Measurements from ENCODE around the gene RNF113A. TPM values are rescaled to one million over a fixed set of nuclear protein-coding genes. Genes with fewer than 3 reads are reported as not detected.

Gene RNF113A
- total RNA-seq, 3 donors from 2014 or later: 12.5 to 14.1 (median 13.5) TPM

DNA sequence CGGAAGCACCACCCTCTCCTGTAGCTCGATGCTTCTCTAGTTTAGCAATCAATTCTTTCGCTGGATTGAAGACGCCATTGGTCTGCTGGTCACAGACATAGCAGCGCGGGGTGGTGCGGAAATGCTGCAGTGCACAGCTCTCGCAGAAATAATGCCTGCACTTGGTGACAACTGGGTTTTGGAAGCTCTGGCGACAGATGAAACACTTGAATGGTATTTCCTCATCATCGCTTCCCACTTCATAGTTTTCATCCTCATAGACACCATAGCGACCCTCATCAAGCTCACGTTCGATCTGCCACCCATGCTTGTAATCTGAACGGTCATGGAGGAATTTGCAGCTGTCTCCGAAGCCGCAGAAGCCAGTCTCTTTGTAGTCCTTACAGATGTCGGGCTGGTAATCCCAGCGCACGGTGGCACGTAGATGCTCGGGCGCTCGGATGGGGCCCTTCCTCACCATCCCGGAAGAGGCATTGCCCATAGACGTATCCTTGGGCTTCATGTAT lies 854 bp downstream of the RNF113A start:
- no peaks in the 10 kb centered on the region for H3K4me1 ChIP-seq
- H3K9me3 ChIP-seq: no peaks in the 10 kb centered on the region
- DNase-seq (ENCODE audit: low spot score in 2 of 2): no peak
- H3K36me3 ChIP-seq: no peaks in the 10 kb centered on the region
- H3K27me3 ChIP-seq: no peaks in the 10 kb centered on the region
- peak overlapping the region; percentile 45 to 68 (median 64) for H3K4me3 ChIP-seq
- TF ChIP-seq POLR2A (IDR thresholded peaks at IDR 0.05): no peak
- TF ChIP-seq, protein P1, sequence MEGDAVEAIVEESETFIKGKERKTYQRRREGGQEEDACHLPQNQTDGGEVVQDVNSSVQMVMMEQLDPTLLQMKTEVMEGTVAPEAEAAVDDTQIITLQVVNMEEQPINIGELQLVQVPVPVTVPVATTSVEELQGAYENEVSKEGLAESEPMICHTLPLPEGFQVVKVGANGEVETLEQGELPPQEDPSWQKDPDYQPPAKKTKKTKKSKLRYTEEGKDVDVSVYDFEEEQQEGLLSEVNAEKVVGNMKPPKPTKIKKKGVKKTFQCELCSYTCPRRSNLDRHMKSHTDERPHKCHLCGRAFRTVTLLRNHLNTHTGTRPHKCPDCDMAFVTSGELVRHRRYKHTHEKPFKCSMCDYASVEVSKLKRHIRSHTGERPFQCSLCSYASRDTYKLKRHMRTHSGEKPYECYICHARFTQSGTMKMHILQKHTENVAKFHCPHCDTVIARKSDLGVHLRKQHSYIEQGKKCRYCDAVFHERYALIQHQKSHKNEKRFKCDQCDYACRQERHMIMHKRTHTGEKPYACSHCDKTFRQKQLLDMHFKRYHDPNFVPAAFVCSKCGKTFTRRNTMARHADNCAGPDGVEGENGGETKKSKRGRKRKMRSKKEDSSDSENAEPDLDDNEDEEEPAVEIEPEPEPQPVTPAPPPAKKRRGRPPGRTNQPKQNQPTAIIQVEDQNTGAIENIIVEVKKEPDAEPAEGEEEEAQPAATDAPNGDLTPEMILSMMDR (IDR thresholded peaks at IDR 0.05): no peak
- TF ChIP-seq POLR2AphosphoS5 (IDR thresholded peaks at IDR 0.05): no peak
- H3K27ac ChIP-seq: peak overlapping the region; percentile 89 to 92
- intact Hi-C loops (cut with DNase I; ENCODE audit: low total_unique reads): loop anchor here (1.0 kb wide), 1 partner anchor 15 kb away; no protein-coding TSS in a partner anchor

DNA sequence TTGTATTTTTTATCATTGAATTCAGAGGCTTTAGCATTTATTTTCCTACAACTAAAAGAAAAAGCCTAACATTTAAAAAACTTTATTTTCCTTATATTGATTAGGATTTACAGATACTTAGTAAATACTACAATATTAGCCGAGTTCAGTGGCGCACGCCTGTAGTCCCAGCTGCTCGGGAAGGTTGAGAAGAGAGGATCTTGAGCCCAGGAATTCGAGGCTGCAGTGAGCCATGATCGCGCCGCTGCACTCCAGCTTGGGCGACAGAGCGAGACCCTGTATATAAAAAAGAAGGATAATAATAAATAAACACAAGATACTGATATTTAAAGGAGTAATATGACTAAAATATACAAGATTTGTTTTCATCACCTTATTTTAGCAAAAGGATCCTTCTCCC lies 18.1 kb downstream of the RNF113A start:
- H3K4me1 ChIP-seq: no peaks in the 10 kb centered on the region
- TF ChIP-seq POLR2AphosphoS5 (IDR thresholded peaks at IDR 0.05): no peak
- TF ChIP-seq, protein P1 (IDR thresholded peaks at IDR 0.05): no peak
- TF ChIP-seq POLR2A (IDR thresholded peaks at IDR 0.05): no peak
- no peaks in the 10 kb centered on the region for H3K9me3 ChIP-seq
- peak overlapping the region; percentile 63 to 80 (median 65) for H3K4me3 ChIP-seq
- intact Hi-C loops (cut with DNase I; ENCODE audit: low total_unique reads): no loop called here
- H3K27ac ChIP-seq: peak overlapping the region; percentile 87 to 96
- no peaks in the 10 kb centered on the region for H3K27me3 ChIP-seq
- H3K36me3 ChIP-seq: no peaks in the 10 kb centered on the region
- no peak for DNase-seq (ENCODE audit: low spot score in 2 of 2)

DNA sequence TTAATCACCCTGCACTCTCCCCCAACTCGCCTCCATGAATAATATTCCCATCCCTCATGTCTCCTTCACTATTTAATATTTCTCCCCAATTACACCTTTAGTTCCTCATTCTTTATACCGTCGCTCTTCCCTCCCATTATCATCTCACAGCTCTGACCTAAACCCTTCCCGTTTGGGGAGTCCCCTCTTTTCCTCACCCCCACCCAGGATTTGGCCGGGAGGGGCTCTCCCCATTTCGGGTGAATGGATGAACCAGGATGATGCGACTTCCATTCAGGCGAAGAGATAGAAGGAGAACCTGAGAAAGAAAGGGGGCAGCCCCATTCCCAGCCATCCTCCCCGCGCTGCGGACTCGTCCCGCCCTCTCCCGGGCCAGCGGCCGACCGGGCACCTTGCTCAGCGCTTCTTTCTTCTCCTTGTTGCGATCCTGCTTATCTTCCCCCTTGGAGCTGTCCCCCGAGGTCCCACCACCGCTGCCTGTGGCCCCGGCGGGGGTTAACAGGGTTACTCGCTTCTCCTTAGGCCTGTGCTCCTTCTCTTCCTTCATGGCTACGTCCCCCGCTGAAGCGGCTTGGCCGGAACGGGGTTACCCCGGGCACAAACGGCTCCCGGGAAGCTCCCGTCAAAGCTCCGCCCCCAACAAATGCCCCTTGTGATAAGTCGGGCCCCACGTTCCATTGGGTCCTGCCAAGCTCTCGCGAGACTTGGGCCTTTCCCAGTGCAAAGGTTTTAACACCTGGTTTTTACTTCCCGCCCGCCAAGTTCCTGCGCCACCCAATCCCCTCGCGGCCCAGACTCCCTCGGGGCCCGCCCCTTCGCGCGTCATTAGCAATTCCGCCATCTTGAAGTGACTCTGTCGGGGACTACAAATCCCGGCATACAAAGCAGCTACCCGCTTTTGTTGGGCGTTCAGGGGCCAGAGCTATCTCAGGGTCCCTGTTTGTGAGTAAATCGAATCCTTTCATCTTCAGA lies 18.9 kb downstream of the RNF113A start, which contains the start of gene UPF3B:
UPF3B (minus strand) TSS at position 582 of the 972 bp plus-strand sequence; CDS start at position 547, 35 bp downstream.
- DNase-seq (ENCODE audit: low spot score in 2 of 2): peak; percentile 94 to 98
- Histone ChIP-seq H3K27ac (peak within 1 kb of the TSS; percentile 87 to 96), H3K27me3 (no peaks in the 10 kb centered on the region), H3K4me3 (peak within 1 kb of the TSS; percentile 63 to 80 (median 65)), H3K9me3 (no peaks in the 10 kb centered on the region), H3K4me1 (no peaks in the 10 kb centered on the region), H3K36me3 (no peaks in the 10 kb centered on the region)
- peak; percentile 32 for TF ChIP-seq POLR2A (IDR thresholded peaks at IDR 0.05)
- TF ChIP-seq, protein P1 (IDR thresholded peaks at IDR 0.05): no peak
- TF ChIP-seq POLR2AphosphoS5 (IDR thresholded peaks at IDR 0.05): peak in 2 of 3 donors; percentile 7 to 40
- intact Hi-C loops (cut with DNase I; ENCODE audit: low total_unique reads): no loop called here

DNA sequence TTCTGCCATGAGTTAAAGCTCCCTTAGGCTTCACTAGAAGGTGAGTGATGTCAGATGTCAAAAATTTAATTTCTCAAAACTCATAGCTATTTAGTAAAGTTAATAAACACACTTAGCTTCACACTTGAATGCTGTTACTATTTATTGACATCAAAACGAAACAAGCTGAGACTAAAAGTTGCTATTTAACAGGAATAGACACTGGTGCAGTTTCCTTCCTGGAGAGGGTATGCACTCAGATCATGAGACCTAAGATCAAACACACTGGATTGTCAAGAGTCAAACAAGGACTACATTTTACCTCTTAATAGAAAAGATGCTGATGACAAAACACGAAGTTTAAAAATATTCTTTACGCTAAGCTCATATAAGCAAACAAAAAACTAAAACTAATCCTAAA lies 37.6 kb downstream of the RNF113A start:
- intact Hi-C loops (cut with DNase I; ENCODE audit: low total_unique reads): no loop called here

More for the DNA sequence above, 37.6 kb downstream of the RNF113A start:
- Histone ChIP-seq H3K9me3 (no peaks in the 10 kb centered on the region), H3K4me1 (no peaks in the 10 kb centered on the region), H3K27me3 (peaks cover 0 to 3% of the 10 kb centered on the region in 2 donors), H3K36me3 (no peaks in the 10 kb centered on the region), H3K27ac (no peak overlapping the region), H3K4me3 (no peak overlapping the region)
- DNase-seq (ENCODE audit: low spot score in 2 of 2): no peak
- no peak for TF ChIP-seq POLR2A (IDR thresholded peaks at IDR 0.05)
- TF ChIP-seq, protein P1 (IDR thresholded peaks at IDR 0.05): no peak
- TF ChIP-seq POLR2AphosphoS5 (IDR thresholded peaks at IDR 0.05): no peak
